ENCODE results near the gene CSF1.

- TF ChIP-seq, protein P1, sequence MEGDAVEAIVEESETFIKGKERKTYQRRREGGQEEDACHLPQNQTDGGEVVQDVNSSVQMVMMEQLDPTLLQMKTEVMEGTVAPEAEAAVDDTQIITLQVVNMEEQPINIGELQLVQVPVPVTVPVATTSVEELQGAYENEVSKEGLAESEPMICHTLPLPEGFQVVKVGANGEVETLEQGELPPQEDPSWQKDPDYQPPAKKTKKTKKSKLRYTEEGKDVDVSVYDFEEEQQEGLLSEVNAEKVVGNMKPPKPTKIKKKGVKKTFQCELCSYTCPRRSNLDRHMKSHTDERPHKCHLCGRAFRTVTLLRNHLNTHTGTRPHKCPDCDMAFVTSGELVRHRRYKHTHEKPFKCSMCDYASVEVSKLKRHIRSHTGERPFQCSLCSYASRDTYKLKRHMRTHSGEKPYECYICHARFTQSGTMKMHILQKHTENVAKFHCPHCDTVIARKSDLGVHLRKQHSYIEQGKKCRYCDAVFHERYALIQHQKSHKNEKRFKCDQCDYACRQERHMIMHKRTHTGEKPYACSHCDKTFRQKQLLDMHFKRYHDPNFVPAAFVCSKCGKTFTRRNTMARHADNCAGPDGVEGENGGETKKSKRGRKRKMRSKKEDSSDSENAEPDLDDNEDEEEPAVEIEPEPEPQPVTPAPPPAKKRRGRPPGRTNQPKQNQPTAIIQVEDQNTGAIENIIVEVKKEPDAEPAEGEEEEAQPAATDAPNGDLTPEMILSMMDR (IDR thresholded peaks at IDR 0.05), result no peak
- TF ChIP-seq POLR2A (IDR thresholded peaks at IDR 0.05), result no peak
- TF ChIP-seq EP300 (IDR thresholded peaks at IDR 0.05), result no peak
Observed at GRCh38 chr1:109889094-109889493, 21.6 kb upstream of the CSF1 start.

Data from ovary (tissue), 3 donors.